OCI-LY7 (cell line): Measurements from ENCODE around the gene AKR1B15. TPM values are rescaled to one million over a fixed set of nuclear protein-coding genes. Genes with fewer than 3 reads are reported as not detected.

Source experiments
- BruUV-seq: library from RNA; stranded (reverse); fragments of 400-500 nt; replicated peaks from 2 replicates; lab custom pipeline; 2021; lab: Mats Ljungman, UMichigan
- CTCF ChIA-PET: fragments of 300-600 bp; sonication (Branson Sonifier 250); formaldehyde crosslinking; loops from one replicate; lab custom pipeline; 2022; ENCODE audit warnings: antibody characterized with exemption; ENCODE audit not compliant: unreplicated experiment; lab: Charles Lee
- POLR2A ChIA-PET: fragments of 300-600 bp; sonication (Branson Sonifier 250); formaldehyde crosslinking; loops from one replicate; lab custom pipeline; 2022; ENCODE audit warnings: antibody characterized with exemption; lab: Charles Lee
- DNase-seq: peaks from one replicate; pipeline ENCODE4 v3.0.0-alpha.2; 2015; ENCODE audit warnings: low spot score
- H2AFZ ChIP-seq: fragments of 200-600 bp; sonication (generic), shearing (Covaris generic); 2 replicates; pipeline ENCODE4 v1.6.1; 2014; ENCODE audit warnings: mild to moderate bottlenecking, antibody characterized with exemption, low read length, moderate library complexity
- H3K27ac ChIP-seq: fragments of 200-600 bp; sonication (generic); 2 replicates; pipeline ENCODE4 v1.5.1; 2014; ENCODE audit warnings: mixed run types, low read depth, mild to moderate bottlenecking, moderate library complexity, low read length, inconsistent platforms; ENCODE audit not compliant: poor library complexity, severe bottlenecking
- H3K36me3 ChIP-seq: fragments of 200-600 bp; sonication (generic); 2 replicates; pipeline ENCODE4 v1.6.1; 2014; ENCODE audit warnings: mild to moderate bottlenecking, antibody characterized with exemption, low read length, moderate library complexity, mixed read lengths; ENCODE audit not compliant: insufficient read depth
- H3K4me1 ChIP-seq: fragments of 200-600 bp; sonication (generic); 2 replicates; pipeline ENCODE4 v1.5.1; 2014; ENCODE audit warnings: mild to moderate bottlenecking, low read length; ENCODE audit not compliant: insufficient read depth, poor library complexity, severe bottlenecking
- H3K4me2 ChIP-seq: fragments of 200-600 bp; sonication (generic); 2 replicates; pipeline ENCODE4 v1.6.1; 2014; ENCODE audit warnings: mild to moderate bottlenecking, low read length
- H3K4me3 ChIP-seq: fragments of 200-600 bp; sonication (generic); 2 replicates; pipeline ENCODE4 v1.5.1; 2014; ENCODE audit warnings: mild to moderate bottlenecking, low read depth, low read length; ENCODE audit not compliant: poor library complexity, severe bottlenecking
- H3K79me2 ChIP-seq: fragments of 200-600 bp; sonication (generic); 2 replicates; pipeline ENCODE4 v1.6.1; 2016; ENCODE audit warnings: low read depth, mild to moderate bottlenecking, low read length, moderate library complexity, mixed read lengths; ENCODE audit not compliant: insufficient read depth
- H3K9me2 ChIP-seq: fragments of 200-600 bp; sonication (generic); 2 replicates; pipeline ENCODE4 v1.6.1; 2016; ENCODE audit warnings: mild to moderate bottlenecking, low read length, mixed read lengths; ENCODE audit not compliant: insufficient read depth
- H3K9me3 ChIP-seq: fragments of 200-600 bp; sonication (generic); 2 replicates; pipeline ENCODE4 v1.6.1; 2014; ENCODE audit warnings: mild to moderate bottlenecking, mixed run types, low read length, mixed read lengths
- H4K20me1 ChIP-seq: fragments of 200-600 bp; sonication (generic); 2 replicates; pipeline ENCODE4 v1.6.1; 2014; ENCODE audit warnings: mild to moderate bottlenecking, antibody characterized with exemption, low read length, moderate library complexity, mixed read lengths; ENCODE audit not compliant: insufficient read depth
- CTCF ChIP-seq: fragments of 200-600 bp; sonication (generic); conservative IDR thresholded peaks from 2 replicates; pipeline ENCODE4 v1.5.1; 2014; ENCODE audit warnings: mild to moderate bottlenecking, antibody characterized with exemption, low read length, moderate library complexity, mixed read lengths
- EZH2phosphoT487 ChIP-seq: fragments of 200-600 bp; sonication (generic); IDR thresholded peaks from 2 replicates; pipeline ENCODE4 v1.6.1; 2018; ENCODE audit warnings: low read depth, borderline replicate concordance, mild to moderate bottlenecking, mixed run types, antibody characterized with exemption, low read length, moderate library complexity, mixed read lengths
- intact Hi-C: fragments of 100-400 bp; cut with micrococcal nuclease; formaldehyde crosslinking; loops from one replicate; pipeline ENCODE4 v1.10.0; 2022; ENCODE audit not compliant: unreplicated experiment
- total RNA-seq, 2 experiments: library from RNA; depleted of rRNA in 1 of 2; stranded (reverse); fragments of >200 nt in 1 of 2; shearing (Covaris generic) in 1 of 2; gene quantifications; 2 replicates each; pipeline ENCODE4 v1.2.3, GENCODE V29; 2014 to 2022

The AKR1B15 gene
- total RNA-seq, 2 experiments from 2014 or later = not detected

- Histone ChIP-seq H3K4me2 (no peak overlapping the region), H3K79me2 (no peaks in the 10 kb centered on the region), H2AFZ (no peak overlapping the region), H4K20me1 (no peaks in the 10 kb centered on the region), H3K9me3 (no peaks in the 10 kb centered on the region), H3K4me3 (no peak overlapping the region), H3K4me1 (no peaks in the 10 kb centered on the region), H3K36me3 (no peaks in the 10 kb centered on the region), H3K9me2 (no peaks in the 10 kb centered on the region), H3K27ac (no peak overlapping the region)
- ChIA-PET POLR2A (interaction anchor here (1.1 kb wide), 1 partner anchor 19 kb away, joined by 3 read pairs; no protein-coding TSS in a partner anchor), CTCF (no interaction called here)
- intact Hi-C loops = no loop called here
- DNase-seq = peak; percentile 14
- TF ChIP-seq CTCF (peak; percentile 33; the same call in 1 of the 2 replicates), EZH2phosphoT487 (no peak)
- no TSS peak for BruUV-seq
Measured at GRCh38 chr7:134553976-134554375, 5.1 kb downstream of the AKR1B15 start.

DNA sequence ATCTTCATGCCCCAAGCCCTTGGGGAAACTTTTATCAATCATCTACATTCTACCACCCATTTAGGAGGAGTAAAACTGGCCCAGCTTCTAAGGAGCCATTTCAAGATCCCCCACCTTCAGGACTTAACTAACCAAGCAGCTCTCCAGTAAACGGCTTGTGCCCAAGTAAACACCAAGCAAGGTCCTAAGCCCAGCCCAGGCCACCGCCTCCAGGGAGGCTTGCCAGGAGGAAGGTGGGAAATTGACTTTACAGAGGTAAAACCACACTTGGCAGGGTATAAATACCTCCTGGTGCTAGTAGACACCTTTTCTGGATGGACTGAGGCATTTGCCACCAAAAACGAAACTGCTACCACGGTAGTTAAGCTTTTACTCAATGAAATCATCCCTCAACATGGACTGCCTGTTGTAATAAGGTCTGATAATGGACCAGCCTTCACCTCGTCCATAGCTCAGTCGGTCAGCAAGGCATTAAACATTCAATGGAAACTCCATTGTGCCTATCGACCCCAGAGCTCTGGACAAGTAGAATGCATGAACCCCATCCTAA lies 5.6 kb downstream of the AKR1B15 start:
- intact Hi-C loops = no loop called here
- Histone ChIP-seq H2AFZ (no peak overlapping the region), H3K9me2 (no peaks in the 10 kb centered on the region), H3K36me3 (no peaks in the 10 kb centered on the region), H4K20me1 (no peaks in the 10 kb centered on the region), H3K79me2 (no peaks in the 10 kb centered on the region), H3K4me1 (no peaks in the 10 kb centered on the region), H3K4me2 (no peak overlapping the region), H3K9me3 (no peaks in the 10 kb centered on the region), H3K27ac (no peak overlapping the region), H3K4me3 (no peak overlapping the region)
- no peak for TF ChIP-seq CTCF
- no peak for TF ChIP-seq EZH2phosphoT487
- POLR2A ChIA-PET = interaction anchor here (1.1 kb wide), 1 partner anchor 19 kb away, joined by 3 read pairs; no protein-coding TSS in a partner anchor
- CTCF ChIA-PET = no interaction called here
- no TSS peak for BruUV-seq
- DNase-seq = no peak

GRCh38 chr7:134557391-134557790 lies 8.5 kb downstream of the AKR1B15 start:
- intact Hi-C loops = no loop called here
- Histone ChIP-seq H3K9me2 (no peaks in the 10 kb centered on the region), H3K36me3 (no peaks in the 10 kb centered on the region), H3K4me3 (no peak overlapping the region), H3K9me3 (no peaks in the 10 kb centered on the region), H3K4me1 (no peaks in the 10 kb centered on the region), H4K20me1 (no peaks in the 10 kb centered on the region), H2AFZ (no peak overlapping the region), H3K4me2 (no peak overlapping the region), H3K27ac (no peak overlapping the region), H3K79me2 (no peaks in the 10 kb centered on the region)
- ChIA-PET CTCF (no interaction called here), POLR2A (interaction anchor here (1.0 kb wide), 1 partner anchor 23 kb away, joined by 3 read pairs; no protein-coding TSS in a partner anchor)
- no TSS peak for BruUV-seq
- DNase-seq = no peak
- TF ChIP-seq CTCF (no peak), EZH2phosphoT487 (no peak)
